Heart right ventricle (tissue), 16 donors: ENCODE measurements around the gene LARP7. TPM values are rescaled to one million over a fixed set of nuclear protein-coding genes. Genes with fewer than 3 reads are reported as not detected.
"Not testable (repeated sequence)": the region's sequence is repeated elsewhere in the genome, so short reads cannot be mapped to it uniquely, and the experiment has no call there.

Experiments
- ATAC-seq, 8 donors: fragments of 200-7000 bp; cut with Tn5 transposase; one replicate each; pipeline ENCODE4 v1.9.1; 2020; ENCODE audit warnings: mild to moderate bottlenecking in 8 of 8, moderate library complexity in 8 of 8, moderate number of reproducible peaks in 1 of 8
- DNase-seq, 2 donors: peaks; one replicate each; pipeline ENCODE4 v3.0.0-alpha.2; 2020
- H3K27ac ChIP-seq, 10 donors: fragments of 200-600 bp; sonication (generic) in 2 of 10; one replicate each; pipeline versions ENCODE4 v1.5.0 to v1.8.0; 2020 to 2022; ENCODE audit warnings: mild to moderate bottlenecking in 3 of 10
- H3K27me3 ChIP-seq, 7 donors: fragments of 200-600 bp; one replicate each; pipeline ENCODE4 v1.8.0; 2021 to 2022; ENCODE audit warnings: mild to moderate bottlenecking in 2 of 7
- H3K36me3 ChIP-seq, 9 donors: fragments of 200-600 bp; sonication (generic) in 1 of 9; one replicate each; pipeline versions ENCODE4 v1.5.0 to v1.8.0; 2020 to 2022; ENCODE audit warnings: mild to moderate bottlenecking in 2 of 9
- H3K4me1 ChIP-seq, 9 donors: fragments of 200-600 bp; sonication (generic) in 1 of 9; one replicate each; pipeline versions ENCODE4 v1.5.0 to v1.8.0; 2020 to 2022; ENCODE audit warnings: mild to moderate bottlenecking in 4 of 9
- H3K4me3 ChIP-seq, 10 donors: fragments of 200-600 bp; sonication (generic) in 2 of 10; one replicate each; pipeline versions ENCODE4 v1.5.0 to v1.8.0; 2020 to 2022; ENCODE audit warnings: mild to moderate bottlenecking in 7 of 10, moderate library complexity in 2 of 10
- H3K9me3 ChIP-seq, 11 donors: fragments of 200-600 bp in 10 of 11; sonication (generic) in 2 of 11; one replicate each; pipeline versions ENCODE4 v1.5.0 to v1.8.0; 2013 to 2022; ENCODE audit warnings: mild to moderate bottlenecking in 2 of 11, control low read depth in 1 of 11, moderate library complexity in 1 of 11
- WGBS, 2 donors: extraction: QIAGEN DNeasy Blood & Tissue Kit; methylation state at CpG; one replicate each; pipeline ENCODE4 v1.1.7; 2013; ENCODE audit warnings: inconsistent platforms in 1 of 2; 5-methylcytosine and 5-hydroxymethylcytosine counted together
- intact Hi-C, 10 donors: fragments of 100-400 bp; cut with DNase I; formaldehyde crosslinking; loops; one replicate each; pipeline versions ENCODE4 v1.11.1 to v1.14.2; 2022
- polyA plus RNA-seq, 2 donors: library from polyadenylated mRNA; stranded (reverse); fragments of 200-250 nt; gene quantifications; one replicate each; pipeline ENCODE4 v1.2.3, GENCODE V29; 2013
- total RNA-seq, 10 donors: library from RNA; stranded (reverse); fragmentation: NEBNext Ultra II Directional in 3 of 10; extraction: Animal tissue kit (Norgen Biotek cat#: 25700) in 3 of 10; gene quantifications; one replicate each; pipeline versions ENCODE4 v1.2.1 to v1.2.4, GENCODE V29; 2021 to 2023
- TF ChIP-seq, protein P1 (sequence below), 9 donors: fragments of 200-600 bp; sonication (generic) in 2 of 9; IDR thresholded peaks; one replicate each; pipeline versions ENCODE4 v1.5.0 to v1.8.0; 2021 to 2022; ENCODE audit warnings: antibody characterized with exemption in 9 of 9, mild to moderate bottlenecking in 5 of 9, moderate library complexity in 1 of 9
- donor health status: Arrhythmogenic right ventricular cardiomyopathy.
- donor health status: ischemic (EF 13 %, LVEDD 7.1; RV severe dilation, severe dysfunction).
- donor health status: healthy with polysubstance abuse.
- donor health status: DM: no; HTN: yes; CAD: no.
- donor health status: DM: no; HTN: no; CAD: no.
- donor health status: ischemic (EF 25% LVEDD 6.9; RV normal size, moderate dysfunction).
- donor health status: ischemic (EF 25% LVEDD 5.7; RV mildly dilated, moderate dysfunction).
- donor health status: healthy.
- donor health status: DM: yes; HTN: yes; CAD: no.
- donor health status: Ischemic cardiomyopathy.
- donor health status: ischemic (EF 35%, LVEDD 5.7; RV mildly dilated, moderate dysfunction).
- donor health status: nonischemic (EF 11% LVEDD 7.7; RV severe dilation, severe dysfunction).
- donor health status: DM: yes; HTN: yes; CAD: no.
- donor health status: PGD.
- donor health status: ischemic (EF 29% LVEDD 5.4; RV normal size, mild dysfunction).
- donor health status: nonischemic (EF 23%, LVEDD 6.1; RV moderate dilation, normal function).

Gene LARP7
- total and polyA plus RNA-seq, 12 donors = 39.1 to 80.3 (median 49.9) TPM

DNA sequence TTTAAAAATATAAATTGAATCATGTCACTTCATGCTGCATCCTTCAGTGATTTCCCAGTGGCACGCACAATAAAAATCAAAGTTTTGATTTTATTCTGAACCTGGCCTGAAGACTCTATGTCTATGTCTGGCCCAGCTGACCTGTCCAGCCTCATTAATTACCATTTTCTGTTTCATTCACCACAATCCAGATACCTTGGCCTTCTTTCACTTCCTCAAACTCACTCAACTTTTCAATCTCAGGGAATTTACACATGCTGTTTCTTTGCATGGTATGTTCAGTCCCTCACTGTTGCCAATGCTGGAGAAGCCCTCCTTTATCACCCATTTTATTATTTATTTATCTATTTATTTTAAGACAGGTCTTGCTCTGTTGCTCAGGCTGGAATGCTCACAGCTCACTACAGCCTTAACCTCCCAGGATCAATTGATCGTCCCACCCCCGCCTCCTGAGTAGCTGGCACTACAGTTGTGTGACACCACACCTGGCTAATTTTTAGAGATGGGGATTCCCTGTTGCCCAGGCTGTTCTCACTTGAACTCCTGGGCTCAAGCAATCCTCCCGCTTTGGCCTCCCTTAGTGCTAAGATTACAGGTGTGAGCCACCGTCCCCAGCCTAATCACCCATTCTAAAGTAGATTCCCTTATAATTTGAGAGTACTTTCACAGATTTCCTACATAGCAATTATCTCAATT lies 43.4 kb upstream of the LARP7 start:
- Histone ChIP-seq H3K27ac (no peak overlapping the region), H3K9me3 (peaks cover 0 to 13% (median 0%) of the 10 kb centered on the region in 11 donors), H3K4me3 (no peak overlapping the region), H3K36me3 (no peaks in the 10 kb centered on the region), H3K4me1 (no peaks in the 10 kb centered on the region), H3K27me3 (no peaks in the 10 kb centered on the region)
- no peak for ATAC-seq
- TF ChIP-seq, protein P1, sequence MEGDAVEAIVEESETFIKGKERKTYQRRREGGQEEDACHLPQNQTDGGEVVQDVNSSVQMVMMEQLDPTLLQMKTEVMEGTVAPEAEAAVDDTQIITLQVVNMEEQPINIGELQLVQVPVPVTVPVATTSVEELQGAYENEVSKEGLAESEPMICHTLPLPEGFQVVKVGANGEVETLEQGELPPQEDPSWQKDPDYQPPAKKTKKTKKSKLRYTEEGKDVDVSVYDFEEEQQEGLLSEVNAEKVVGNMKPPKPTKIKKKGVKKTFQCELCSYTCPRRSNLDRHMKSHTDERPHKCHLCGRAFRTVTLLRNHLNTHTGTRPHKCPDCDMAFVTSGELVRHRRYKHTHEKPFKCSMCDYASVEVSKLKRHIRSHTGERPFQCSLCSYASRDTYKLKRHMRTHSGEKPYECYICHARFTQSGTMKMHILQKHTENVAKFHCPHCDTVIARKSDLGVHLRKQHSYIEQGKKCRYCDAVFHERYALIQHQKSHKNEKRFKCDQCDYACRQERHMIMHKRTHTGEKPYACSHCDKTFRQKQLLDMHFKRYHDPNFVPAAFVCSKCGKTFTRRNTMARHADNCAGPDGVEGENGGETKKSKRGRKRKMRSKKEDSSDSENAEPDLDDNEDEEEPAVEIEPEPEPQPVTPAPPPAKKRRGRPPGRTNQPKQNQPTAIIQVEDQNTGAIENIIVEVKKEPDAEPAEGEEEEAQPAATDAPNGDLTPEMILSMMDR (IDR thresholded peaks at IDR 0.05) = no peak
- 97 to 99% methylated on average over 5 of the region's 5 CpGs for WGBS, 2 donors
- DNase-seq = no peak
- intact Hi-C loops = no loop called here

DNA sequence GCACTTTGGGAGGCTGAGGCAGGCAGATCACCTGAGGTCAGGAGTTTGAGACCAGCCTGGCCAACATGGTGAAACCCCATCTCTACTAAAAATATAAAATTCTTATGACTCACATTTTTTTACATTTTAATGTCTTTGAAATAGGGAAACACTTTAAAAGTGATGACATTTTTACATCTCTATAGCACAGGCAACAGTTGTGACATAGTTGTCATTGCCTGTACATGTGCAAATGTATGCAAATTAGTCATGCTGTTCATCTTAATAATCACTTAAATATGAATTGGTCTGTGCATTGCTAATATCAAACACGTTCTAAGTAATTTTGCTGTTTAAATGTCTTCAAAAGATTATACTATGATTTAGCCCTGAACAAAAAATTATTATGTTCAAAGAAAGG lies 42.0 kb upstream of the LARP7 start:
- ATAC-seq (no peak), DNase-seq (no peak)
- 95 to 97% methylated on average over 1 of the region's 1 CpG for WGBS, 2 donors
- Histone ChIP-seq H3K9me3 (peaks cover 0 to 13% (median 0%) of the 10 kb centered on the region in 11 donors), H3K36me3 (no peaks in the 10 kb centered on the region), H3K27me3 (no peaks in the 10 kb centered on the region), H3K4me3 (no peak overlapping the region), H3K27ac (no peak overlapping the region), H3K4me1 (no peaks in the 10 kb centered on the region)
- TF ChIP-seq, protein P1 (IDR thresholded peaks at IDR 0.05) = no peak
- intact Hi-C loops = no loop called here

DNA sequence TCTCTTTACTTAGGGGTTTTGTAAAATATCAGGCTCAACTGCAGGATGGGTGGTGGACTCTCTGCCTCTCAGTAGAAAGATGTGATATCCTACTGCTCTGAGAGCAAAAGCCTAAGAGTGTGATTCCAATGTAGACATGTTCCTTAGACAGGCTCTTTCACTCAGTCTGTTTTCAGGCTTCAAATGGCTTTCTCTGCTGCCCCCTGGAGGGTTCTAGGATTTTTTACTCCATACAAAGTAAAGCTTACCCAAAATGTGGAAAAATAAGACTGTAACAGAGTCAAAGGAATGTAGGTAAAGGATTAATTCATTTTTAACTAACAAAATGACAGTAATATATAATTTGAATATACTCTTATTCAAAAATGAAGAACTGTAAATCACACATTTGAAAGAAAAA lies 32.4 kb upstream of the LARP7 start:
- Histone ChIP-seq H3K9me3 (no peaks in the 10 kb centered on the region), H3K4me3 (no peak overlapping the region), H3K27me3 (no peaks in the 10 kb centered on the region), H3K36me3 (peaks cover 0 to 40% (median 4%) of the 10 kb centered on the region in 9 donors), H3K27ac (no peak overlapping the region), H3K4me1 (no peaks in the 10 kb centered on the region)
- DNase-seq = peak in 1 of 2 donors; percentile 46
- ATAC-seq = peak in 4 of 8 donors; percentile 33 to 84 (median 80)
- TF ChIP-seq, protein P1 (IDR thresholded peaks at IDR 0.05) = peak; percentile 21 to 74 (median 62)
- intact Hi-C loops = loop anchor here in 8 of 10 donors (1.0 to 10.0 kb wide), 4 partner anchors 276 to 280 kb away; no protein-coding TSS in a partner anchor

DNA sequence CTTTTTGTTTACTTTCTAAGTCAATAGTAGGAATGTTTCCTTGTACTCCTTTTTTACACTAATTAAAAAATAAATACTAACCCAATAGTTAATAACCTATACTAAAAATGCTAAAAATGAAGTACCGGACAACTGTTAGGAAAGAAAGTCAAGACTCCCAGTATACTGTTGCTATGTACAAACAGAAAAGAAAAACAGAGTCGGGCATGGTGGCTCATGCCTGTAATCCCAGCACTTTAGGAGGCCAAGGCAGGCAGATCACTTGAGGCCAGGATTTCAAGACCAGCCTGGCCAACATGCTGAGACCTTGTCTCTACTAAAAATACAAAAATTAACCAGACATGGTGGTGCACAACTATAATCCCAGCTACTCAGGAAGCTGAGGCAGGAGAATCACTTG lies 24.1 kb upstream of the LARP7 start:
- ATAC-seq, H3K27me3 ChIP-seq, H3K9me3 ChIP-seq, H3K4me3 ChIP-seq, DNase-seq, H3K4me1 ChIP-seq, H3K27ac ChIP-seq, intact Hi-C loops: not testable (repeated sequence)
- H3K36me3 ChIP-seq = peaks cover 0 to 41% (median 0%) of the 10 kb centered on the region in 9 donors
- WGBS, 2 donors = 85 to 86% methylated on average over 2 of the region's 2 CpGs

DNA sequence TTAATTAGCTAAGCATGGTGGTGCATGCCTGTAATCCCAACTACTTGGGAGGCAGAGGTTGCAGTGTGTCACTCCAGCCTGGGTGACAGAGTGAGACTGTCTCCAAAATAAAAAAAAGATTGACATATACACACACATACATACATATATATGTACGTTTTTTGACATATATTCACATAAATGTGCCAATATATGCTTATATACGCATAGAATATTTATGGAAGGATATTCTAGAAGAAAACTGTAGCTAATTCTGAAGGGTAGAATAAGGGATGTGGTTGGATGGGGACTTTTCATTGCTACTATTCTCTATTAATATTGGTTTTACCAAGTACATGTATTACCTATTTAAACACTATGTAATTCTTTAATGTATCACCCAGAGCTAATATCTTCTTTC lies 20.0 kb upstream of the LARP7 start:
- DNase-seq (no peak), ATAC-seq (no peak)
- Histone ChIP-seq H3K36me3 (peaks cover 0 to 34% (median 0%) of the 10 kb centered on the region in 9 donors), H3K27ac (no peak overlapping the region), H3K9me3 (no peaks in the 10 kb centered on the region), H3K4me3 (no peak overlapping the region), H3K4me1 (no peaks in the 10 kb centered on the region), H3K27me3 (no peaks in the 10 kb centered on the region)
- TF ChIP-seq, protein P1 (IDR thresholded peaks at IDR 0.05) = no peak
- intact Hi-C loops = no loop called here
- WGBS, 2 donors = 92 to 96% methylated on average over 2 of the region's 2 CpGs
